Adipose tissue (tissue), 3 donors: Measurements from ENCODE around the gene CHD9. TPM values are rescaled to one million over a fixed set of nuclear protein-coding genes. Genes with fewer than 3 reads are reported as not detected.
"Not testable (repeated sequence)": the region's sequence is repeated elsewhere in the genome, so short reads cannot be mapped to it uniquely, and the experiment has no call there.

ENCODE experiments used
- H3K27ac ChIP-seq: one replicate; pipeline ENCODE4 v1.5.1; 2013; ENCODE audit warnings: low read depth, low read length
- WGBS, 3 donors: extraction: QIAGEN DNeasy Blood & Tissue Kit; methylation state at CpG; one replicate each; pipeline ENCODE4 v1.1.7; 2013; 5-methylcytosine and 5-hydroxymethylcytosine counted together
- polyA plus RNA-seq, 3 donors: library from polyadenylated mRNA; stranded (reverse); fragments of 200-250 nt; gene quantifications; one replicate each; pipeline ENCODE4 v1.2.3, GENCODE V29; 2013
- donor health status: healthy with polysubstance abuse.
- donor health status: Bipolar disorder and iron deficiency.
- donor health status: healthy.

The CHD9 gene
- polyA plus RNA-seq, 3 donors, result 11.7 to 20.1 (median 15.4) TPM

DNA sequence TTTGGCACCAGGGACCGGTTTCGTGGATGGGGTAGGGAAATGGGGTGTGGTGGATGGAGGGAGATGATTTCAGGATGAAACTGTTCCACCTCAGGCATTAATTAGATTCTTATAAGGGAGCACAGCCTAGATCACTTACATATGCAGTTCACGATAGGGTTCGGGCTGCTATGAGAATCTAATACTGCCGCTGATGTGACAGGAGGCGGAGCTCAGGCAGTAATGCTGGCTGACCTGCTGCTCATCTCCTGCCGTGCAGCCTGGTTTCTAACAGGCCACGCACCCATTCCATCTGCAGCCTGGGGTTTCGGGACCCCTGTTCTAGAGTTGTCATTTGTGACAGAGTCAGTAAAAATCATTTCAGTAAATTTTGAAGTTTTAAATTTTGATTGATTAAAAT is 99.7 kb downstream of the CHD9 start:
- 52 to 79% (median 63%) methylated on average over 9 of the region's 9 CpGs for WGBS, 3 donors

DNA sequence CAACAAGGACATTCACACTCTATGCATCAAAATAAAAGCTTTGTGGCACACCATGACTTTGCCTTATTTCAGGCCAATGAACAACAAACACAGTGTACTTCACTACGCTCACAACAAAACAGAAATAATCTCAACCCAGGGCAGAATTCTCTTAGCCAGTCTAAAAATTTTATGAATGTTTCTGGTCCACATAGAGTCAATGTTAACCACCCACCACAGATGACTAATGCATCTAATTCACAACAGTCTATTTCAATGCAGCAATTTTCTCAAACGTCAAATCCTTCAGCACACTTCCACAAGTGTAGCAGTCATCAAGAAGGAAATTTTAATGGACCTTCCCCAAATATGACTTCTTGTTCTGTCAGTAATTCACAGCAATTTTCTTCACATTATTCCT is 101.7 kb downstream of the CHD9 start:
- 81 to 91% (median 88%) methylated on average over 2 of the region's 2 CpGs for WGBS, 3 donors
- no peak overlapping the region for H3K27ac ChIP-seq

More for the DNA sequence above, 99.7 kb downstream of the CHD9 start:
- no peak overlapping the region for H3K27ac ChIP-seq

DNA sequence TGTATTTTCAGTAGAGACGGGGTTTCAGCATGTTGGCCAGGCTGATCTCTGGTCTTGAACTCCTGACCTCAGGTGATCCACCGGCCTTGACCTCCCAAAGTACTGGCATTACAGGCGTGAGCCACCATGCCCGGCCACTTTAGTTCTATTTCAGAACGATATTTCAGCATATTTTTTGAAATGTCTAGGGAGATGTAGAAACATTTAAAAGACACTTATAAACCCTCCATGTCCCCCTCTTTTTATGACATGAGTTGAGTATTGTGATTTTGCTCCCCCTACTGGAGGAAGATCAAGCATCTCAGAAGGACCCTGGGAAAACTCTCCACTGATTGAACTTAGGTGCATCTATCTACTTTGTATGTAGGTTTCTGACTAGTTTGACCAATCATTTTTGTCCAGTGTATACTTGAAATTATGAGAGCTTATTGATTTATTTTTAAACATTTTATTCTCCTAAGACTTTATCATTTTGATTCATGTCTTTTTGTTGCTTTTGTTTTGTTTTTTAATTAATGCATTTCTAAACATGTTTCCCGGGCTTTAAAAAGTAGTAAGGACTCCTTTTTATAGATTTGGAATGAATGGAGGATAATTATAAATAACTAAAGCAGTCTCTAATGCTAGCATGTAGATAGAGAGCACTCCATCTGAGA is 105.1 kb downstream of the CHD9 start:
- no peak overlapping the region for H3K27ac ChIP-seq
- WGBS, 3 donors, result 68 to 73% (median 71%) methylated on average over 6 of the region's 6 CpGs

DNA sequence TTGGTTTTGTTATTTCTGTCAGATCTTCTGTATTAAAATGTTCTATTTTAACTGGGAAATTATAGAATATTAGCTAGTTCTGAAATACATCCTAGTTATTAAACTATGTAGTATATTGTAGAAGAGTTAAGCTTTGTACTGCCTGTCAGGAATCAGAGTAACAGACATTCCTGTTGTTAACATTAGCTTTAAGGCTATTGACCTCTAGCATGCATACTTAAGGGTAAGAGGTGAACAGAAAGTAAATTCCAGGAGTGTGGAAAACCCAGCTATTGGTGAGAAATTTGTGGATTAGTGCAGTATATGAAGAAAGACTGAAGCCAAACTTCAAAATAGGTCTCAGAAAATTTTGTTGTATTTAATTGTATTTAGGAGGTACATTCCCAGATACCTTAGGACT is 111.3 kb downstream of the CHD9 start:
- no peak overlapping the region for H3K27ac ChIP-seq

DNA sequence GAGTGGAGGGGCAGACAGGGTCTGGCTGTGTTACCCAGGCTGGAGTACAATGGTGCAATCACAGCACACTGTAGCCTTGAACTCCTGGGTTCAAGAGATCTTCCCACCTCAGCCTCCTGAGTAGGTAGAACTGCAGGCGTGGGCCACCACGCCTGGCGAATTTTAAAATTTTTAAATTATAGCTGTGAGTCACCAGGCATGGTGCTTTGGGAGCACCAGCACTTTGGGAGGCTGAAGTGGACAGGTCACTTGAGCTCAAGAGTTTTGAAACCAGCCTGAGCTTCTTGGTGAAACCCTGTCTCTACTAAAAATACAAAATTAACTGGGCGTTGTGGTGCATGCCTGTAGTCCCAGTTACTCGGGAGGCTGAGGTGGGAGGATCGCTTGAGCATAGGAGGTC is 114.0 kb downstream of the CHD9 start:
- 98 to 100% (median 99%) methylated on average over 6 of the region's 6 CpGs for WGBS, 3 donors

DNA sequence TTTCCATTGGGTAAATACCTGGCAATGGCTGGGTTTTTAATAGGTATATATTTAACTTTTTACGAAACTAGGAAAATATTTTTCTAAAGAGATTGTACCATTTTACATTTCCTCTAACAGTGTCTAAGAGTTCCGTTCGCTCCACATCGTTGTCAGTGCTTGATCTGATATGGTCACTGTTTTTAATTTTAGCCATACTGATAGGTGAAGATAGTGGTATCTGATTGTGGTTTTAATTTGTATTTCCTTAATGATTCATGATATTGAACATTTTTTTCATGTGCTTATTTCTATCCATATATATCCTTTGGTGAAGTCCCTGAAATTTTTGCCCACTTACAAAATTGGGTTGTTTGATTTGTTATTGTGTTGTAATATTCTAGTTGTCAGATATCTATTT is 117.7 kb downstream of the CHD9 start:
- H3K27ac ChIP-seq, result no peak overlapping the region
- WGBS, 3 donors, result 55 to 80% (median 74%) methylated on average over 4 of the region's 4 CpGs

More for the DNA sequence above, 114.0 kb downstream of the CHD9 start:
- H3K27ac ChIP-seq, result no peak overlapping the region

DNA sequence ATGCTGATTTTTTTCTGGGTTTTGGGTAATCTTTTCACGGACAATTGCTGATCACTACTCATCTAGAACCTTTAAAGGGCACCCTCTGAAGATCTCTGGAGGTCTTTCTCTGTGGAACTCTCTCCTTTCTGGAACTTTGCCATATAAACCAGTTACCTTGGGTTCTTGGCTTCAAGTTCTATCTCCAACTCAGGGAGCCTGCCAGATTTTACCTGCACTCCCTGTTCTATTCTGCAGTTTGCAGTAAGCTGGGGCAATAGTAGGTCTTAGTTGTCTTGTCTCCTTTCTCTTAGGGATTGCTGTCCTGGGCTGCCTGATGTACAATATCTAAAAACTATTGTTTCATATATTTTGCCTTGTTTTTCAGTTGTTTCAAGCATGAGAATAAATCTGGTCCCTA is 120.3 kb downstream of the CHD9 start:
- H3K27ac ChIP-seq, result no peak overlapping the region
- WGBS, 3 donors, result 83 to 91% (median 87%) methylated on average over 1 of the region's 1 CpG

DNA sequence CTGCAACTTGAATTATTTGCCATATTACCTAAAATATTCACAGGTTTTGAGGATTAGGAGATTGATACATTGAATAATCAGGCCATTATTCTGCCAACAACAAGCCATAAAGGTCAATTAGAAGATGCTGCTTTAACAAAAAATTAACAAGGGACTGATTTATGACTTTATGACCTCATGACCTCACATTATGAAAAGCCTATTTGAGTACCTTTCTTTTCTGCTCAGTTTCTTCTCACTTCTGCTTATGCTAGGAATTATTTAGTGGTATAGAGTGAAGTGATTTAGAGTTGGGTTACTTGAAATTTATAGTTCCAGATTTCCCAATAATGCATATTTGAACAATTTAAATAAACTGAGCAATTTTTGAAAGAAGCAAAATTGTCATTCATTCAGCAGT is 121.6 kb downstream of the CHD9 start:
- no peak overlapping the region for H3K27ac ChIP-seq

DNA sequence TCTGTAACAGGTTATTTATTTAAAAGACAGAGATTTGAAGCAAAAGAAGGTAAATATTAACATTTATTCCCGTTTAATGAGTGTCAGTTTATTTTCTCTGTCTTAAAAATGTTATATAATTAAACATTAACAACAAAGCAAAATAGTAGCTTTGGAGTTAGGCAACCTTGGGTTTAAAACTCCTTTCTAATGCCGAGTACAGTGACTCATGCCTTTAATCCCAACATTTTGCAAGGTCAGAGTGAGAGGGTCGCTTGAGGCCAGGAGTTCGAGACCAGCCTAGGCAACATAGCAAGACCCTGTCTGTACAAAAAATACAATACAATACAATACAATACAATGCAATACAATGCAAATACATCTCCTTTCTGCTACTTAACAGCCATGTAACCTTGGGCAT is 128.7 kb downstream of the CHD9 start:
- H3K27ac ChIP-seq, result no peak overlapping the region
- 55 to 93% (median 85%) methylated on average over 4 of the region's 4 CpGs for WGBS, 3 donors

DNA sequence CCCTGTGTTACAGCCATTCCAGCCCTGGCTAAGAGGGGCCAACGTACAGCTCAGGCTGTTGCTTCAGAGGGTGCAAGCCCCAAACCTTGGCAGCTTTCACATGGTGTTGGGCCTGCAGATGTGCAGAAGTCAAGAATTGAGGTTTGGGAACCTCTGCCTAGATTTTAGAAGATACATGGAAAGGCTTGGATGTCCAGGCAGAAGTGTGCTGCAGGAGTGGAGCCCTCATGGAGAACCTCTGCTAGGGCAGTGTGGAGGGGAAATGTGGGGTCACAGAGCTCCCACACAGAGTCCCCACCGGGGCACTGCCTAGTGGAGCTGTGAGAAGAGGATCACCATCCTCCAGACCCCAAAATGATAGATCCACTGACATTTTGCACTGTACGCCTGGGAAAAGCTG is 130.9 kb downstream of the CHD9 start:
- H3K27ac ChIP-seq, result not testable (repeated sequence)
- 95 to 96% (median 96%) methylated on average over 3 of the region's 3 CpGs for WGBS, 3 donors

DNA sequence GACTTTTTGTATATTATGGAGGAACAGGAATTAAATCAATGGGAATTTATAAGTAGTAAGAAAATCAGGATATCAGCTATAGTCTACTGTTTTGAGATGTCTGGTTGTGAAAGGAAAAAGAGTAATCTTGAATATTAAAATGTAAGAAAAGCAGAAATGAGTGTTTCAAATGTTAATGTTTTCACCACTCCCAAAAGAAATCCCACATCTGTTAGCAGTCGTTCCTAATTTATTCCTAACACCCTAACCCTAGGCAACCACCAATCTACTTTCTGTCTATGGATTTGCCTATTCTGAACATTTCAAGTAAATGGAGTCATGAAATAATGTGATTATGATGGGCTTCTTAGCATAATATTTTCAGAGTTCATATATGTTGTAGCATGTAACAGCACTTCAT is 133.0 kb downstream of the CHD9 start:
- H3K27ac ChIP-seq, result no peak overlapping the region
- WGBS, 3 donors, result 92 to 96% (median 96%) methylated on average over 1 of the region's 1 CpG

DNA sequence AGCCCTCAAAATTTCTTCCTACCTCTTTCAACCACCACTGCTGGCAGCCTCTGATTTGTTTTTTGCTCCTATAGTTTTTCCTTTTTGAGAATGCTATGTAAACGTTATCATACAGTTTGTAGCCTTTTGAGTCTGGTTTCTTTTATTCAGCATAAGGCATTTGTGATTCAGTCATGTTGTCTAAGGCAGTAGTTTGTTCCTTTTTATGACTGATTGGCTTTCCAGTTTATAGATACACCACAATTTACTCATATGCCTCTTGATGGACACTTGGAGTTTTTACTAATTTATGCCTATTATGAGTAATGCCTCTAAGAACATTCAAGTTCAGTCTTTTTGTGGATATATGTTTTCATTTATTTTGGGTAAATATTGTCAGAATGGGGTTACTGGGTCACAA is 136.6 kb downstream of the CHD9 start:
- WGBS, 3 donors, result 81 to 87% (median 82%) methylated on average over 1 of the region's 1 CpG
- no peak overlapping the region for H3K27ac ChIP-seq

DNA sequence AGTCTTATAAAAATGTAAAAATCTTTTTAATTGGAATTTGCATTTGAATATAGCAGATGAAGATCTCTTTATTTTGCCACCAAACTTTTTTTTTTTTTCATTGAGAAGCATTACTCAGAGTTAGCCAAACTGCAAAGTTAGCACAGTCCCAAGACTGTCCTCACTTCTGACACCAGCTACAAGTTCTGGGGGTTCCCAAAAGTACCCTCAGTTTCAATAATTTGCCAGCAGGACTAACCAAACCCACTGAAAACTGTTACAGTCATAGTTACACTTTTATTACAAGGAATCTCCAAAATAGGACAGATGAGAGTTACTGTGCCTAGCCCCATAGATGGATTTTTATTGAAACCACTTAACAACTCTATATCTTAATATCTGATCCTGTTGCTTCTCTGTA is 144.1 kb downstream of the CHD9 start:
- no peak overlapping the region for H3K27ac ChIP-seq

DNA sequence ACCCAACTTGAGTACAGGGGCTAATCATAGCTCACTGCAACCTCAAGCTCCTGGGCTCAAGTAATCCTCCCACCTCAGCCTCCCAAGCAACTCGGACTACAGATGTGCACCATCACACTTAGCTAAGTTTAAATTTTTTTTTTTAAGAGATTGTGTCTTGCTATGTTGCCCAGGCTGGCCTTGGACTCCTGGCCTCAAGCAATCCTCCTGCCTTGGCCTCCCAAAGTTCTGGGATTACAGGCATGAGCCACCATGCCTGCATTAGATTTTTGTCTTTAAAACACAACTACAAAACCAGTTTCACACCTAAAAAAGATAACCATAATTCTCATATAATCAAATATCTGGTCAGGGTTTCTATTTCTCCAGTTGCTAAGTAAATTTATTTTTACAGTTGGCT is 147.1 kb downstream of the CHD9 start:
- WGBS, 3 donors, result 50 to 90% (median 90%) methylated on average over 1 of the region's 1 CpG

DNA sequence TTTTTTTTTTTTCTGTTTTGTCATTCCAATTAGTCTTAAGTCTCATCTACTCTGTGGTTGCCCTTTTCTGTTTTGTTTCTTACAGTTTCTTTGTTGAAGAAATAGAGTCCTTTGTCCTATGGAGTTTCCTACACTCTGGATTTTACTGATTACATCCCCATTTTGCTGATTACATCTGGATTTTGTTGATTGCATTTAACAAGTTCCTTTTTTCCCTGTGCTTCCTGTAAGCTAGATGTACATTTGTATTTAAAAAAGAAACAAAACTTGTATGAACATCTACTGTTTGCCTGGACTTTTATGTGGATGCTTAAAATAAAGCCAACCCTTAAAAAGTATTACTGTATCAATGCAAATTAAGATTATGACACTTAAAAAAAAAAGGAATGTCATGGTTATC is 147.6 kb downstream of the CHD9 start:
- no peak overlapping the region for H3K27ac ChIP-seq

More for the DNA sequence above, 147.1 kb downstream of the CHD9 start:
- no peak overlapping the region for H3K27ac ChIP-seq

DNA sequence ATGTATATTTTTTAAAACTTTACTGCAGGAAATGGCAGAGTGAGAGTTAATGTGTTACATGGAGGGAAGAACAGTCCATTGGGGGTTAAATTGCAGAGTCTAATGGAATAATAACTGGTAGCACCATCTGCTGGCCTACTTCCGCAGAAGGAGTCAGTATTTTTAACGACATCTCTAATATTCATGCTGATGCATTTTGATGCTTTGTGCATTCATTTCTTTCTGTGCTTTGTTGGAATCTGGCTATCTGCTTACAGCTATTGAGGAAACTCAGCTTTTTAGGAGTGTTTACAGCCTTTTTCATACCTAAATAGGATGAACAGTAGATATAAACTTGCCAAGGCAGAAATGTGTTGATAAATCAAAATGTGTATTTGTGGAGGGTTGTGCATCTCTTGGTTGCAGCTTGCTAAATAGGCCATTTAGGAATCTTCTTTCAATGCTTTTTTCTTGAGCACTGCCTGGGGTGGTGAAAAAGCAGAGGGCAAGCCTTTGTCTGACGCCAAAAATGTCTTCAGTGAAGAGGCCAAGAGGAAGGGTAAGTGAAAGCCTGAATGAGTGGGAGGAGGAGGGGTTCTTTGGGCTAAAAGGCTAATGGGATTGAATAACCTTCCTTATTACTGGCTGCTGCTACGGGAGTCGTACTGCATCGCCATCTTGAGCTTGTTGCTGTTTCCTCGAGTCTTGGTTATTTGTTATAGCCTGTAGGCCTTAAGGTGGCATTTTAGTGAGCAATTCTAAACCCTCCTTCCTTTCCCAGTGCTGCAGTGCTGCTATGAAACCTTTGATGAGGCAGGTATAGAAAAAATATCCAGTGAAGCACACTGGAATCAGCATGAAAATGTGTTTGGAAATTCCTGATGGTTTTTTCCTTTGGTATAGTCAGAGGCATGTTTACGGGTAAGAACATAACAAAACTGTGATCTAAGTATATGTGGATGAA is 153.3 kb downstream of the CHD9 start:
- 3 to 22% (median 3%) methylated on average over 8 of the region's 8 CpGs for WGBS, 3 donors
- H3K27ac ChIP-seq, result no peak overlapping the region

DNA sequence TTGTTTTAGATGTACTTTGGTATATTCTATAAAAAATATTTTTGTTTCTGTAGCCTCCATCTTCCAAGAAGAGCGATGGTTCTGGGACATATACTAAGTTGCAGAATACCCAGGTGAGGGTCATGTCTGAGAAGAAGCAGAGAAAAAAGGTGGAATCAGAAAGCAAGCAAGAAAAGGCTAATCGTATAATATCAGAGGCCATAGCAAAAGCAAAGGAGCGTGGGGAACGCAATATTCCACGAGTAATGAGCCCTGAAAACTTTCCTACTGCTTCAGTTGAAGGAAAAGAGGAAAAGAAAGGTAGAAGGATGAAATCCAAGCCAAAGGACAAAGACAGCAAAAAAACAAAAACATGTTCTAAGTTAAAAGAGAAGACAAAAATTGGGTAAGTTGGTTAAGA is 154.6 kb downstream of the CHD9 start:
- 8 to 45% (median 12%) methylated on average over 5 of the region's 5 CpGs for WGBS, 3 donors

DNA sequence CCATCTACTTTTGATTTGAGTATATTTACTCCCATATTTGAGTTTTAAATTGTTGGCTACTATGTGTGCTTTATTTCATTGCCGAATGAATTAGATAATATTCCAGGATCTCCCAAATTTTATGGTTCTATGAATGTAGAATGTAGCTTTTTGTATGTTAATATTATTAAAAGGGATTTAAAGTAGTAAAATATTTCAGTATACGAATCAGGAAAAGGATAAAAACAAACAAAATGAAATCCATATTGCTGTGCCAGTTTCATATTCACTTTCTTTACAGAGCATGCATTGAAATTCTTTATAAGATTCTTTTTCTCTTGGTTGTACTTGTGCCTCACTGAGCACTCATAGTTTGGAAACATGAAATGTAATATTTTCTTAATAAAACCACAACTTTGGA is 155.1 kb downstream of the CHD9 start:
- no peak overlapping the region for H3K27ac ChIP-seq
- 11 to 28% (median 15%) methylated on average over 2 of the region's 2 CpGs for WGBS, 3 donors

More for the DNA sequence above, 154.6 kb downstream of the CHD9 start:
- no peak overlapping the region for H3K27ac ChIP-seq

DNA sequence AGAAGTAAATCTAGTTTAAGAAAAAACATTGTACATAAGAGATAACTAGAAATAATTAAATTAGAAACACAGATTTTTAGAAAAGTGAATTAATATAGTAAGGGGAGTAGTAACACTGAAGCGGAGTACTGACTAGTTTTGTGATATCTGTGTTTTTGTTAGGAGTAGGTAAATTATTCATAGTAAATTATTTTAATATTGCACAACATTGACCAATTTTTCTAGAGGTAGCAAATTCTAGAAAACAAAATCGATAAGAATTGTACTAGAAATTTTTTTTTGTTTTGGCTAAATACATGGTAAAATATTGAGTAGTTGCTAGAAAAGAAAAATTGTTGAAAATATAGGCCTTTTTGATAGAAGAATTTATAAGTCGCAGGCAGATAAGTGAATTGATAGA is 156.5 kb downstream of the CHD9 start:
- H3K27ac ChIP-seq, result no peak overlapping the region
- WGBS, 3 donors, result 67 to 74% (median 74%) methylated on average over 3 of the region's 3 CpGs

DNA sequence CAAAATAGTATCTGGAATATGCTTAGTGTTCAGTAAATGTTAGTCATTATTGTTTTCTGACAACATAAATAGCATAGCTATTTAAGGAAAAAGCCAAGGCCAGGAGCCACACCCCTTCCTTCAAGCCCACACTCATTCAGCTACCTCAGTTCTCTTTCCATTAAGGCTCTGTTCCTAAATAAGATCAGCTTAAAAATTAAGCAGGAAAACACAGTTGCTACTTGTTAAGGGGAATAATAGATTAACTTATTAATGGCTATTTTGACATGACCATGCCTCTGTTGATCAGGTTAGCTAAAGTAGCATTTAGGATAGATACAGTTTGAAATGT is 158.1 kb downstream of the CHD9 start:
- H3K27ac ChIP-seq, result no peak overlapping the region
